NCI-H82 treated with DMSO at 0.1 percent for 48 hours (cell line): ENCODE data around the gene SELENOW.
"Not testable (repeated sequence)": the region's sequence is repeated elsewhere in the genome, so short reads cannot be mapped to it uniquely, and the experiment has no call there.

Experiments used
- DNase-seq: peaks from one replicate; lab custom pipeline; 2025; ENCODE audit not compliant: unreplicated experiment; lab: John Stamatoyannopoulos, UW

SELENOW gene

GRCh38 chr19:47780215-47780551 is 1.7 kb downstream of the SELENOW start:
- DNase-seq: no peak

GRCh38 chr19:47781590-47782262 is 3.2 kb downstream of the SELENOW start:
- no peak for DNase-seq

- DNase-seq: peak; percentile 94
Measured at GRCh38 chr19:47786566-47786965, 8.1 kb downstream of the SELENOW start.

DNA sequence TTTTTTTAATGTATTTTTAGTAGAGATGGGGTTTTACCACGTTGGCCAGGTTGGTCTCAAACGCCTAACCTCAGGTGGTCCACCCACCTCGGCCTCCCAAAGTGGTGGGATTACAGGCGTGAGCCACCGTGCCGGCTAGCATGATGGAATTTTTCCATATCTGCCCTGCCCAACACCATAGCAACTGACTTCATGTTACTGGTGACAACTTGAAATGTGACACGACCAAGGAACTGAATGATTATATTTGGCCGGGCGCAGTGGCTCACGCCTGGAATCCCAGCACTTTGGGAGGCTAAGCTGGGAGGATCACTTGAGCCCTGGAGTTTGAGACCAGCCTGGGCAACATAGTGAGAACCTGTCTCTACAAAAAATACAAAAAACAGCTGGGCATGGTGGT is 8.8 kb downstream of the SELENOW start:
- DNase-seq: not testable (repeated sequence)

DNA sequence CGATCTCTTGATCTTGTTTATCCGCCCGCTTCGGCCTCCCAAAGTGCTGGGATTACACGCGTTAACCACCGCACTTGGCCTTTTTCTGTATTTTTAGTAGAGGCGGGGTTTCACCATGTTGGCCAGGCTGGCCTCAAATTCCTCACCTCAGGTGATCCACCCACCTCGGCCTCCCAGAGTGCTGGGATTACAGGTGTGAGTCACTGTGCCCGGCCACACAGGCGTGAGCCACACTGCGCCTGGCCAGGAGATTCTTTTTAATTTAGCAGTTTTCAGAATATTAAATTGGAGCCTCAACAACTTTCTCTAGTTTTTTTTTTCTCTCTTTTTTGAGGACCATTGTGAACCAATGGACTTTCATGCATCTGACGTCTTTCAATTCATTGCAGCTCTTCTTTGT is 11.3 kb downstream of the SELENOW start:
- DNase-seq: not testable (repeated sequence)

DNA sequence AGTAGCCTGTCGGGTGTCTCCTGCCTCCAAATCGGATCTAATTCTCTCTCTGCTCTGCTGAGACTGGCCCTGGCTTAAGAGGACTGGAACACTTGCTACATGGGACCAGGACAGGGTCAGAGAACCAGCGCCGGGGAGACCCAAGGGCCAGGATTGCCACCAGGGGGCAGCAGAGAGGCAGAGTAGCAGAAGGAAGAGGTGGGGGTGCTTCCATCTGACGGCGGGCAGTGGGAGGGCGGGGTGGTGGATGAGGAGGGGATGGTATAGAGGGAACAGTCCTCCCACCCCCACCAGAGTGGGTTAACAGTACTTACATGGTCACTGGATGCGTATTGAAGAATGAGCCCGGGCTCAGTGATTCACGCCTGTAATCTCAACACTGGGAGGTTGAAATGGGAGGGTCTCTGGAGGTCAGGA is 11.9 kb downstream of the SELENOW start:
- DNase-seq: peak; percentile 100

DNA sequence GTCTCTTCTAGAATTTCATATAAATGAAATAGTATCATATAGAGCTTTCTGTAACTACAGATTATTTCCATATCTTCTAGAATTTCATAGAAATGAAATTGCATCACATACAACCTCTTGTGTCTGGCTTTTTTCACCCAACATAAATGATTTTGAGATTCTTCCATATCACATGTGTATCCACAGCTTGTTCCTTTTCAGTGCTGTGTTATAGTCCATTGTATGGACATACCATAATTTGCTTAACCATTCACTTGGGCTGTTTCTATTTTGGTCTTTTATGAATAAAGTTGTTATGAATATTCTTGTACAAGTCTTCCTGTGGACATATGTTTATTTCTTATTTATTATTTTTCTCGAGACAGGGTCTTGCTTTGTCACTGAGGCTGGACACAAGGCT is 14.1 kb downstream of the SELENOW start:
- DNase-seq: no peak

DNA sequence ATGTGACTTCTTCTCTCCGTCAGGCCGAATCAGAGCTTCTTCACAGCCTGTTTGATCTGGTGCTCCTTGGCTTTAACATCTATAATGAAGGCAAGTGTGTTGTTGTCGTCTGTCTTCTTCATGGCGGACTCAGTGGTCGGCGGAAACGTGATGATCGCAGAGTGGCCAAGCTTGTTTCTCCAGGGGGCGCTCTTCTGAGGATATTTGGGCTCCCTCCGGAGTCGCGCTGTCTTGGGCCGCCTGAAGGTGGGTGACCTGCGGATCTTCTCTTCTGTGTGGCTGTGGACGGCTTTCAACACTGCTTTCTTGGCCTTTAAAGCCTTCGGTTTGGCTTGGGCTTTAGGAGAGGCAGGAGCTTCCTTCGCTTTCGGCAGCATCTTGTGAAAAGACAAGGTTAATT is 16.0 kb downstream of the SELENOW start:
- DNase-seq: no peak

DNA sequence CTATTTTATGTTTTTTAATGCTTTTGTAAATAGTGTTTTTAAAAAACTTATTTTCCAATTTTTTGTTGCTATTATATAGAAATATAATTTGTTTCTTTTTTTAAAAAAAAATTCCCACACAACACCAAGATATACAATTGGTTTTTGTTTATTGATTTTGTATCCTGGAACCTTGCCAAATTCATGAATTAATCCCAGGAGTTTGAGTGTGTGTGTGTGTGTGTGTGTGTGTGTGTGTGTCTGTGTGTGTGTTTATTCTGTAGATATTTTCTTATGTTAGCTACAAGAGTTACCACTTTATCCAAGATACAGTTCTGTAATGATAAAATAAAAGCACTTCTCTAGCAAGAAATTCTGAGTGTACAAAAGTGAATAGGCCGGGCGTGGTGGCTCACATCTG is 18.3 kb downstream of the SELENOW start:
- peak; percentile 69 for DNase-seq

DNA sequence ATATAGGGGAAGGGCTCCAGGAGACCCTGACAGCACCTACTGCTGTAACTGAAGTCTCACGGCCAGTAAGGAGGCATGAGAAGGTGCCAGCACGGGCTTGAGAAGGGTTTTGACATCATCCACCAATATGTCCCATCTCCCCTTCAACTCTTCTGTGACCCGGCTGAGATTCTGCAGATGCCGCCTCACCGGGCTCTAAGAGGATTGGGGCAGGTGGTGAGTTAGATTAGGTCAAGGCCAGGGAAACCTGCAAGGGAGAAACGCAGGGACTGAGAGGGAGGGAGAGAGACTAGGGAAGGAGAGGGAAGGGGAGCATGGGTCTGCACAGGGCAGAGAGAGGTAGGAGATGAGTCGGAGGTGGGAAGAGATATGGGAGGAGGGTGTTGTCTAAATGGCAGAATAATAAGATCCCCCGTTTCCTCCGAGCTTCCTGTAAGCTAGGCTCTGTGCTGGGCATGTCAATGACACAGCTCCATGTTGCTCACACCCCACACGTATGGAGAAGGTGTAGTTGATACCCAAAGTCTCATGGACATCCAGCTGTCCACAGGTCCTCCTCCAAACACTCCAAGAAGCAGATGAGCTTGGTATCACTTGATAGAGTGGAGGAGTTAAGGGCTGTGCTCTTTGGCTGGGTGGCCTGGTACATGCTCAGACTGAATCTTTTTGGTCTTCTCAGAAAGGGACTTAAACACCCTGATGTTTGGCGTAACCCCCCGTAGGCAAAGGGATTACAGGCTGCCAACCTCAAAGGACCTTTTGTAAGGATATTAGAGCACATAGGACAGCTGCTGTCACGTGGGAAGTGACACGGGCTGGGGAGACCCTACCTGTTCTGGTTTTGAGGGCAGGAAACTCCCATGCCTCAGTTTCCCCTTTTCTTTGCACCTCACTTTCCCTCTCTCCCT is 19.7 kb downstream of the SELENOW start:
- DNase-seq: peak; percentile 98

DNA sequence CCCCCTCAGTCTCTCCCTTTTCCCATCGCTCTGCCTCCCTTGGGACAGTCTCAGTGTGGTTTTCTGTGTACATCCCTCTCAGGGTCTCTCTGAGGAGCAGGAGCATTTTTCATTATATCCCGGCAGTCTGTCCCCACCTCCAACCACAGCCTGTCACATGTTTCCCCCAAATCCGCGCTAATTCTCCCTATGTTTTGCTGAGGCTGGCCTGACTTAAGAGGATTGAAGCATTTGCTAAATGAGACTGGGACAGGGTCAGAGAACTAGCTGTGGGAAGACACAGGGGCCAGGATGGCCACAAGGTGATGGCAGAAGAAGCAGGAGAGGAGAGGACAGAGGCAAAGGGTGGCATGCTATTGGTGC is 20.4 kb downstream of the SELENOW start:
- DNase-seq: peak; percentile 100

DNA sequence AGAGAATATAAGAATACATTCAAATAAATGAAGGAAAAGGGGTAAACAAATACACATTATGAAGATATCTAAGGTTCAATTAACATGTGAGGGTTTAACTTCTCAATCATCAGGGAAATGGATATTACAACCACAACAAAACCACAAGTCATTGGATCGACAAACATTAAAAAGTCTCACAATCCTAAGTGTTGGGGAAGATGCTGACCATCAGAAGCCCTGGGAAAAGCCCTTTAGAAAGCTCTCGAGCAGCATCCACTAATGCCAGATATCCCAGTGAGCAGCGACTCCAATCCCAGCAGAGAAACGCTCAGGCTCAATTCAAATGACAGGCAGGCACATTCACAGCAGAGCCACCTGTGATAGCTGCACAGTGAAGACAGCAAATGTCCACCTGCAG is 22.8 kb downstream of the SELENOW start:
- DNase-seq: no peak

- DNase-seq: no peak
Measured at GRCh38 chr19:47802521-47803043, 24.1 kb downstream of the SELENOW start.

- DNase-seq: not testable (repeated sequence)
Measured at GRCh38 chr19:47803148-47803547, 24.6 kb downstream of the SELENOW start.

GRCh38 chr19:47803671-47804070 is 25.2 kb downstream of the SELENOW start:
- DNase-seq: not testable (repeated sequence)

GRCh38 chr19:47804451-47804850 is 25.9 kb downstream of the SELENOW start, which contains the start of gene TPRX1:
Gene TPRX1 (minus strand): TSS chr19:47804551. CDS start chr19:47804539, 12 bp downstream.
- not testable (repeated sequence) for DNase-seq

- DNase-seq: no peak
Measured at GRCh38 chr19:47805313-47805712, 26.8 kb downstream of the SELENOW start.

GRCh38 chr19:47806435-47806834 is 27.9 kb downstream of the SELENOW start:
- DNase-seq: no peak

- DNase-seq: peak; percentile 99
Measured at GRCh38 chr19:47813304-47813994, 34.9 kb downstream of the SELENOW start.

GRCh38 chr19:47813995-47814328 is 35.5 kb downstream of the SELENOW start:
- DNase-seq: no peak

GRCh38 chr19:47816270-47816669 is 37.8 kb downstream of the SELENOW start:
- not testable (repeated sequence) for DNase-seq

GRCh38 chr19:47818221-47818620 is 39.7 kb downstream of the SELENOW start:
- not testable (repeated sequence) for DNase-seq
